NCI-H82 (cell line): ENCODE results near the gene ASXL1.

Experiments
- DNase-seq: peaks from one replicate; lab custom pipeline; 2025; lab: John Stamatoyannopoulos, UW

ASXL1 gene

GRCh38 chr20:32440069-32440757 is 82.1 kb downstream of the ASXL1 start:
- no peak for DNase-seq

GRCh38 chr20:32440758-32441078 is 82.6 kb downstream of the ASXL1 start:
- DNase-seq: no peak

- DNase-seq: no peak
Measured at GRCh38 chr20:32441638-32442037, 83.5 kb downstream of the ASXL1 start.

- no peak for DNase-seq
Measured at GRCh38 chr20:32442630-32443373, 84.7 kb downstream of the ASXL1 start.

GRCh38 chr20:32443386-32443974 is 85.3 kb downstream of the ASXL1 start:
- DNase-seq: no peak

- DNase-seq: peak; percentile 47
Measured at GRCh38 chr20:32444474-32445220, 86.5 kb downstream of the ASXL1 start.

GRCh38 chr20:32445539-32446273 is 87.6 kb downstream of the ASXL1 start:
- no peak for DNase-seq

- DNase-seq: no peak
Measured at GRCh38 chr20:32446301-32447100, 88.4 kb downstream of the ASXL1 start.

- DNase-seq: no peak
Measured at GRCh38 chr20:32447136-32448027, 89.3 kb downstream of the ASXL1 start.

GRCh38 chr20:32448306-32449056 is 90.3 kb downstream of the ASXL1 start:
- no peak for DNase-seq

- no peak for DNase-seq
Measured at GRCh38 chr20:32449057-32449889, 91.1 kb downstream of the ASXL1 start.

GRCh38 chr20:32449890-32450401 is 91.8 kb downstream of the ASXL1 start:
- peak; percentile 97 for DNase-seq

- DNase-seq: peak; percentile 91
Measured at GRCh38 chr20:32450484-32451061, 92.4 kb downstream of the ASXL1 start.

- no peak for DNase-seq
Measured at GRCh38 chr20:32451340-32451681, 93.2 kb downstream of the ASXL1 start.

- DNase-seq: peak; percentile 29
Measured at GRCh38 chr20:32451682-32452461, 93.7 kb downstream of the ASXL1 start.

GRCh38 chr20:32452776-32453466 is 94.8 kb downstream of the ASXL1 start:
- no peak for DNase-seq
